Kidney epithelial cell (primary cell): ENCODE results near the gene CIC. TPM values are rescaled to one million over a fixed set of nuclear protein-coding genes. Genes with fewer than 3 reads are reported as not detected.

Source experiments
- DNase-seq: peaks from one replicate; pipeline ENCODE4 v3.0.0-alpha.2; 2010; ENCODE audit warnings: low read depth
- H3K27me3 ChIP-seq: 2 replicates; pipeline ENCODE4 v1.6.0; 2011; ENCODE audit warnings: low read length; ENCODE audit not compliant: control insufficient read depth, insufficient read depth
- H3K36me3 ChIP-seq: 2 replicates; pipeline ENCODE4 v1.5.1; 2011; ENCODE audit warnings: low read length; ENCODE audit not compliant: control insufficient read depth, insufficient read depth
- H3K4me3 ChIP-seq: 2 replicates; pipeline ENCODE4 v1.5.1; 2011; ENCODE audit warnings: low read depth, mild to moderate bottlenecking, control low read depth, low read length
- total RNA-seq: library from RNA; depleted of rRNA; stranded (reverse); fragments of >200 nt; gene quantifications from 2 replicates; pipeline ENCODE4 v1.2.3, GENCODE V29; 2015
- TF ChIP-seq, protein P1 (sequence below): IDR thresholded peaks from 2 replicates; pipeline ENCODE4 v1.5.1; 2011; ENCODE audit warnings: mild to moderate bottlenecking, moderate library complexity, low read length, control low read depth, inconsistent platforms; ENCODE audit not compliant: insufficient read depth, poor library complexity, severe bottlenecking

CIC gene
- total RNA-seq, 1 donor from 2014 or later: 41.7 TPM

DNA sequence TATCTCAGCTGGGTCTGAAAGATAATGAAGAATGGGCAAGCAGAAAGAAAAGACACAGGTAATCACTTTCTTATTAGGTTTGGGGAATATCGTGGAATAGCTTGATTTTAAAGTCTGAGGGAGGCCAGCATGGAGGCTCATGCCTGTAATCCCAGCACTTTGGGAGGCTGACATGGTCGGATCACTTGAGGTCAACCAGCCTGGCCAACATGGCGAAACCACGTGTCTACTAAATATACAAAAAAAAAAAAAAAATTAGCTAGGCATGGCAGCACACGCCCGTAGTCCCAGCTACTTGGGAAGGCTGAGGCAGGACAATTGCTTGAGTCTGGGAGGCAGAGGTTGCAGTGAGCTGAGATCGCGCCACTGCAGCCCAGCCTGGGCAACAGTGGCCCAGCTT is 34.8 kb downstream of the CIC start:
- H3K36me3 ChIP-seq: no peaks in the 10 kb centered on the region
- TF ChIP-seq, protein P1, sequence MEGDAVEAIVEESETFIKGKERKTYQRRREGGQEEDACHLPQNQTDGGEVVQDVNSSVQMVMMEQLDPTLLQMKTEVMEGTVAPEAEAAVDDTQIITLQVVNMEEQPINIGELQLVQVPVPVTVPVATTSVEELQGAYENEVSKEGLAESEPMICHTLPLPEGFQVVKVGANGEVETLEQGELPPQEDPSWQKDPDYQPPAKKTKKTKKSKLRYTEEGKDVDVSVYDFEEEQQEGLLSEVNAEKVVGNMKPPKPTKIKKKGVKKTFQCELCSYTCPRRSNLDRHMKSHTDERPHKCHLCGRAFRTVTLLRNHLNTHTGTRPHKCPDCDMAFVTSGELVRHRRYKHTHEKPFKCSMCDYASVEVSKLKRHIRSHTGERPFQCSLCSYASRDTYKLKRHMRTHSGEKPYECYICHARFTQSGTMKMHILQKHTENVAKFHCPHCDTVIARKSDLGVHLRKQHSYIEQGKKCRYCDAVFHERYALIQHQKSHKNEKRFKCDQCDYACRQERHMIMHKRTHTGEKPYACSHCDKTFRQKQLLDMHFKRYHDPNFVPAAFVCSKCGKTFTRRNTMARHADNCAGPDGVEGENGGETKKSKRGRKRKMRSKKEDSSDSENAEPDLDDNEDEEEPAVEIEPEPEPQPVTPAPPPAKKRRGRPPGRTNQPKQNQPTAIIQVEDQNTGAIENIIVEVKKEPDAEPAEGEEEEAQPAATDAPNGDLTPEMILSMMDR: no peak
- no peak overlapping the region for H3K4me3 ChIP-seq
- H3K27me3 ChIP-seq: no peaks in the 10 kb centered on the region
- no peak for DNase-seq

GRCh38 chr19:42306646-42307045 is 37.6 kb downstream of the CIC start:
- no peak for DNase-seq
- no peak overlapping the region for H3K4me3 ChIP-seq
- peaks cover 2% of the 10 kb centered on the region for H3K27me3 ChIP-seq
- no peaks in the 10 kb centered on the region for H3K36me3 ChIP-seq
- TF ChIP-seq, protein P1: no peak

- peaks cover 22% of the 10 kb centered on the region for H3K27me3 ChIP-seq
- DNase-seq: no peak
- no peaks in the 10 kb centered on the region for H3K36me3 ChIP-seq
- TF ChIP-seq, protein P1: no peak
- H3K4me3 ChIP-seq: no peak overlapping the region
Observed at GRCh38 chr19:42309686-42310085, 40.6 kb downstream of the CIC start.

DNA sequence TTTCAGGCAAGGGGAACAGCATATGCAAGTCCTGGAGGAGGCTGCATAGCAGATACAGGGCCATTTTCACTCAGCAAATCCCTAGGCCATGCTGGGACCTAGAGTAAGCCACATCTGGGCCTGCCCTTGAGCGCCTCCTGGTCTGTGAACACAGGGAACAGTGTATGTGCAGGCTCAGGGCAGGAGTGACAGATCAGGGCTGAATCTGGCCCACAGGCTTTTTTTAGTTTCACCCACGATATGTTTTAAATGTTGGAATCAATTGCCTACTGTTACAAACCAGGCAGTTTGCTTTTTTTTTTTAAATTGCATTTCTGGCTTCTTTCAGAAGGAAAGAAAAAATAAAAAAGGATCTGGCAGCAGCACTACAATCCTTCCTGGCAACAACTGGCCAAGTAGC is 42.6 kb downstream of the CIC start:
- no peak for DNase-seq
- TF ChIP-seq, protein P1: peak; percentile 11
- no peaks in the 10 kb centered on the region for H3K36me3 ChIP-seq
- H3K4me3 ChIP-seq: no peak overlapping the region
- peaks cover 27% of the 10 kb centered on the region for H3K27me3 ChIP-seq

DNA sequence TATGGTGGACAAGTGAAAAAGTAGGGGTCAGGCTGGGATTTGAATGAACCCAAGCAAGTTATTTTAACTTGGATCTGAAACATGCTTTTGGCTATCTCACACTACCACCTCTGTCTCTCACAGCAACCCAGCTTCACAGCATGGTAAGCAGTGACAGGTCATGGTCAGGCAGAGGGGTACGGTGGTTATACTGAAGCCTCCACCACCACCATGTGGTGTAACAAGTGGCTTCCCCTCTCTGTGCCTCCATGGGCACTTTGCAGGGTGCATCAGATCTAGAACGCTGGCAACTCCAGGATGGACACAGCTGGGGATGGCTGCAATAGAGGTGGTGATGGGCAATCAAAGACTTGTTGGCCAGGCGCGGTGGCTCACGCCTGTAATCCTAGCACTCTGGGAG is 43.3 kb downstream of the CIC start:
- DNase-seq: no peak

More for the DNA sequence above, 43.3 kb downstream of the CIC start:
- Histone ChIP-seq H3K4me3 (no peak overlapping the region), H3K36me3 (no peaks in the 10 kb centered on the region), H3K27me3 (peaks cover 27% of the 10 kb centered on the region)
- TF ChIP-seq, protein P1: no peak
